ENCODE results near the gene KCNJ16. TPM values are rescaled to one million over a fixed set of nuclear protein-coding genes. Genes with fewer than 3 reads are reported as not detected.
"Not testable (repeated sequence)": the region's sequence is repeated elsewhere in the genome, so short reads cannot be mapped to it uniquely, and the experiment has no call there.

The KCNJ16 gene
- total and polyA plus RNA-seq, 4 donors, result 0.24 TPM; not detected in 3

DNA sequence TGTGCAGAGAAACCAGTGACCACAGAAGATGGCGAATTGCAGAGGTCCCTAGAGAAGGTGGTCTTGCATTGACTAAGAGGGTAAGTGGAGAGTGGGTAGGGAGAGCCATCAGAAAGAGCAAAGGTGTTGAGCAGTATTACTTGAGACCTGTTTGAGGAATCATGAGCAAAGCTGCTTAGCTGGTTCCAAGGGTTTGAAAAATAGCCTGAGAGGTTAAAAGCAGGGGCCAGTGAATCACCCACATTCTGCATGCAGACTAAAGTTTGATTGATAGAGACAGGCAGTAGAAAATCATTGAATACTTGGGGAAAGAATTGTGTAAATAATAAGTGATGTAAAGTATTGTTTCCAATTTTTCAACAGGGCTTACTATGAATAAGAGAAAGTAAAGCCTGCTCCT lies 34.0 kb upstream of the KCNJ16 start:
- intact Hi-C loops (cut with DNase I), result no loop called here

DNA sequence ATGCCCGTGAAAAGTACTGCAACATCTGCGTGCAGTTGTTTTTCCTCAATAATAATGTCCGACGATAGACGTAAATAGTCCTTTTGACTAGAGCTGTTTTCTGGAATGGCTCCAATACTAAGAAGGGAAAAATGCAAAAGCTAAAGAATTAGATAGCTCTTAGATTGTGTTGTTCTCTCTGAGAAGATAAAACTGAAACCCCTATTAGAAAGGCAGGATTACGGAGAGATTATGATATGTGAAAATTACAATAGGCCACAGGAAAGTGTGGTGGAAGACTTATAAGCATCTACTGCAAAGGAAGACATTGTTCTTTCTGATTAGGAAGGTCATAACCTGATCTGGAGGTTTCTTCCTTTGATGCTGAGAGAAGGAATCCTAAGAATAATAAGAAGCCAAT lies 33.5 kb upstream of the KCNJ16 start:
- DNase-seq (no peak), ATAC-seq (ENCODE audit: low FRiP score) (no peak)
- Histone ChIP-seq H3K9me3 (ENCODE audit: control insufficient read depth, low read length) (no peaks in the 10 kb centered on the region), H3K27ac (ENCODE audit: low read depth in 1 of 2, low read length in 2 of 2) (no peak overlapping the region), H3K27me3 (ENCODE audit: control insufficient read depth in 1 of 2, insufficient read depth in 2 of 2, low read length in 1 of 2) (no peaks in the 10 kb centered on the region), H3K36me3 (ENCODE audit: control insufficient read depth in 1 of 2, insufficient read depth in 2 of 2, low read length in 1 of 2) (no peaks in the 10 kb centered on the region), H3K4me1 (ENCODE audit: control insufficient read depth in 1 of 2, insufficient read depth in 2 of 2, low read length in 2 of 2) (no peaks in the 10 kb centered on the region), H3K4me3 (ENCODE audit: low read length in 2 of 2) (no peak overlapping the region)
- 17 to 23% methylated on average over 6 of the region's 6 CpGs for WGBS, 2 donors
- intact Hi-C loops (cut with DNase I), result no loop called here

More for the DNA sequence above, 34.0 kb upstream of the KCNJ16 start:
- 81 to 88% methylated on average over 1 of the region's 1 CpG for WGBS, 2 donors
- no peak overlapping the region for H3K27ac ChIP-seq (ENCODE audit: low read depth in 1 of 2, low read length in 2 of 2)
- no peaks in the 10 kb centered on the region for H3K36me3 ChIP-seq (ENCODE audit: control insufficient read depth in 1 of 2, insufficient read depth in 2 of 2, low read length in 1 of 2)
- H3K9me3 ChIP-seq (ENCODE audit: control insufficient read depth, low read length), result no peaks in the 10 kb centered on the region
- DNase-seq (no peak), ATAC-seq (ENCODE audit: low FRiP score) (no peak)
- H3K27me3 ChIP-seq (ENCODE audit: control insufficient read depth in 1 of 2, insufficient read depth in 2 of 2, low read length in 1 of 2), result no peaks in the 10 kb centered on the region
- no peak overlapping the region for H3K4me3 ChIP-seq (ENCODE audit: low read length in 2 of 2)
- H3K4me1 ChIP-seq (ENCODE audit: control insufficient read depth in 1 of 2, insufficient read depth in 2 of 2, low read length in 2 of 2), result no peaks in the 10 kb centered on the region

DNA sequence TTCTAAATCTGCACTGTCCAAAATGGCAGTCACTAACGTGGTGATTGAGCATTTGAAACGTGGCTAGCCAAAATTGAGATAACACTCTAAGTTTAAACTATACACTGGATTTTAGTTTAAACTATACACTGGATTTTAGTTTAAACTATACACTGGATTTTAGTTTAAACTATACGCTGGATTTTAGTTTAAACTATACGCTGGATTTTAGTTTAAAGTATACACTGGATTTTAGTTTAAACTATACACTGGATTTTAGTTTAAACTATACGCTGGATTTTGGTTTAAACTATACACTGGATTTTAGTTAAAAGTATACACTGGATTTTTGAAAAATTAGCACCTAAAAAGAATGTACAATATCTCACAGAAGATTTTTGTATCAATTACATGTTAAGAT lies 29.2 kb upstream of the KCNJ16 start:
- H3K4me1 ChIP-seq (ENCODE audit: control insufficient read depth in 1 of 2, insufficient read depth in 2 of 2, low read length in 2 of 2); H3K4me3 ChIP-seq (ENCODE audit: low read length in 2 of 2); H3K27ac ChIP-seq (ENCODE audit: low read depth in 1 of 2, low read length in 2 of 2); intact Hi-C loops (cut with DNase I); H3K36me3 ChIP-seq (ENCODE audit: control insufficient read depth in 1 of 2, insufficient read depth in 2 of 2, low read length in 1 of 2); DNase-seq; ATAC-seq (ENCODE audit: low FRiP score); H3K9me3 ChIP-seq (ENCODE audit: control insufficient read depth, low read length); H3K27me3 ChIP-seq (ENCODE audit: control insufficient read depth in 1 of 2, insufficient read depth in 2 of 2, low read length in 1 of 2): not testable (repeated sequence)
- 74 to 83% methylated on average over 5 of the region's 5 CpGs for WGBS, 2 donors

DNA sequence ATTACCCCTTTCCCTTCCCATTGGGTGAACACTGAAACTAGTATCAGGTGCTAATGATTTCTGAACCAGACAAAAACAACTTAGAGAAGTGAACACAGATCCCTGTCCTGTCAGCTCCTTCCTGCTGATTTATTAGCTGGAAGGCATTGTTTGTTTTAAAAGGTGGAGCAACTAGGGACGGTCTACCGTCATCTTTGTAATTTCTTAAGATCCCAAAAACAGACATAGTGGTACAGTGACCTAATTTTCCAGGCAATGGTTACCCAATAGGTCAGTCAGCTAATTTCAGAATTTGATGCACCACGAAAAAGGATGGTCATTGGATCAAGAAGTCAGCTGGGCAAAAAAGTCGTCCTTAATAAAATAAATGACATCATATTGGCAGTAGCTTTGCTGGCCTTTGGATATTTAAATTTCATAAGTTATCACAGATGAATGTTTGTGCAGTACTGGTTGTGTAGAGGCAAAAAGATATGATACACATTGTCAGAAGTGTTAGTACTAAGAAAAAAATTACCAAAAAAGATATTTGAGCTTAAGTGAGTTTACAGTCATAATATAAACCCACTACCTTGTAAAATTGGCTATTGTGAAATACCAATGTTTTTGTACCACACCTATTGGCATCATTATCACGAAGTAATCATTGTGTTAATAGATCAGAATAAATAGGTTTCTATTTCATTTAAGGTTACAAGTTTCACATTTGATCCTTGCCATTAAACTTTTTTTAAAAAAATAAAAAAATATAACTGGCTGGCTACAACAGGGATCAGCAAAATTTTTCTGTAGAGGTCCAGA lies 27.2 kb upstream of the KCNJ16 start:
- H3K27me3 ChIP-seq (ENCODE audit: control insufficient read depth in 1 of 2, insufficient read depth in 2 of 2, low read length in 1 of 2), result no peaks in the 10 kb centered on the region
- no peaks in the 10 kb centered on the region for H3K9me3 ChIP-seq (ENCODE audit: control insufficient read depth, low read length)
- ATAC-seq (ENCODE audit: low FRiP score) (no peak), DNase-seq (no peak)
- WGBS, 2 donors, result 36 to 44% methylated on average over 5 of the region's 5 CpGs
- intact Hi-C loops (cut with DNase I), result no loop called here
- H3K4me3 ChIP-seq (ENCODE audit: low read length in 2 of 2), result no peak overlapping the region
- H3K4me1 ChIP-seq (ENCODE audit: control insufficient read depth in 1 of 2, insufficient read depth in 2 of 2, low read length in 2 of 2), result no peaks in the 10 kb centered on the region
- no peaks in the 10 kb centered on the region for H3K36me3 ChIP-seq (ENCODE audit: control insufficient read depth in 1 of 2, insufficient read depth in 2 of 2, low read length in 1 of 2)
- no peak overlapping the region for H3K27ac ChIP-seq (ENCODE audit: low read depth in 1 of 2, low read length in 2 of 2)

DNA sequence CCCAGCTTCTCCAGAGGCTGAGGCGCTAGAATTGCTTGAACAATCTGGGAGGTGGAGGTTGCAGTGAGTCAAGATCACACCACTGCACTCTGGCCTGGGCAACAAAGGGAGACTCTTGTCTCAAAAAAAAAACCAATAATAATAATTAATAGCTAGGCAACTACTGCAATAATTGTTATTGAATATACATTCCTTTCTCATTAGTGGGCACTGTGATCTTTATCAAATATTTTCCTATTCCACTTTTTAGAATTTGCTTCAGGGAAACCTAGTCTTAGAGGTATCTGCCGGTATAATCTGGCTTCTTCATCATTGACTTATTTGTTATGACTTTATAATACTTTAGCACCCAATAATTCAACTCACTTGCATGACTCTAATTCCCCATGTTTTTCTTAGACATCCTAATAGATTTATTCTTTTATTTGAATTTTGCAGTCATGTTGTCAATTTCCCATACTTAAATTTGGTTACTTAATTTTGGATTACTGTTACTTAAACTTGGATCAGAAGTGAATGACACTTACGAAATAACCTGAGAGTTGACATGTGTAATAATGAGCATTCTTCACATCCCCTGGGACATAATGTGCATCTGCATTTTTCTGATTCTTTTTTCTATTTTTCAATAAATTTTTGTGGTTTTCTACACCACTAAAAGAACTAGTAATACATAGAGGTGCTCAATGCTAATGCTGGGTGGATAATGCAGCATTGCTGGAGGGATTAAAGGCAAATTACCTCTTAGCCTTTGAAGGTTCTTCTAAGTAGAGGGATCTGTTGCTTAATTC lies 25.0 kb upstream of the KCNJ16 start:
- 89 to 92% methylated on average over 3 of the region's 3 CpGs for WGBS, 2 donors
- intact Hi-C loops (cut with DNase I), result no loop called here

DNA sequence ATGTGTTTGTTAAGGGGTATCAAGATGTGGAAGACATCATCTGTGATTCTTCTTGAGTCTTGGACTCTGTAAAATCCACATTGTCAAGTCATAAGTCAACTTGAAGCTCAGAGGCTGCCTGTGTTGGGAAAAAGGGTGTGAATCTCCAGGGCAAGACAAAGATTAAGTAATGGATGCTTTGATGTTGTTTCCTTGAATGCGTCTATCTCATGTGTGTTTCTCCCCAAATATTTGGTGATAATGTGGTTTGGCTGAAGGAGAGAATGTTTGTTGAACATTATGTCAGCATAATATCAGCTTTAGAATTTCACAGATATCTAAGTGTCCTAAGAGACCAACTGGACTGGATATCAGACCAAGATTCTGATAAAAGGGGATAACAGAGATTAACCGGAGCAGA lies 24.1 kb upstream of the KCNJ16 start:
- no peak overlapping the region for H3K4me3 ChIP-seq (ENCODE audit: low read length in 2 of 2)
- no peaks in the 10 kb centered on the region for H3K4me1 ChIP-seq (ENCODE audit: control insufficient read depth in 1 of 2, insufficient read depth in 2 of 2, low read length in 2 of 2)
- WGBS, 2 donors, result 42 to 47% methylated on average over 2 of the region's 2 CpGs
- intact Hi-C loops (cut with DNase I), result no loop called here
- ATAC-seq (ENCODE audit: low FRiP score), result no peak
- no peak overlapping the region for H3K27ac ChIP-seq (ENCODE audit: low read depth in 1 of 2, low read length in 2 of 2)
- DNase-seq, result no peak
- no peaks in the 10 kb centered on the region for H3K36me3 ChIP-seq (ENCODE audit: control insufficient read depth in 1 of 2, insufficient read depth in 2 of 2, low read length in 1 of 2)
- no peaks in the 10 kb centered on the region for H3K27me3 ChIP-seq (ENCODE audit: control insufficient read depth in 1 of 2, insufficient read depth in 2 of 2, low read length in 1 of 2)
- no peaks in the 10 kb centered on the region for H3K9me3 ChIP-seq (ENCODE audit: control insufficient read depth, low read length)

More for the DNA sequence above, 25.0 kb upstream of the KCNJ16 start:
- H3K27ac ChIP-seq (ENCODE audit: low read depth in 1 of 2, low read length in 2 of 2), result no peak overlapping the region
- H3K4me1 ChIP-seq (ENCODE audit: control insufficient read depth in 1 of 2, insufficient read depth in 2 of 2, low read length in 2 of 2), result no peaks in the 10 kb centered on the region
- no peak overlapping the region for H3K4me3 ChIP-seq (ENCODE audit: low read length in 2 of 2)
- H3K36me3 ChIP-seq (ENCODE audit: control insufficient read depth in 1 of 2, insufficient read depth in 2 of 2, low read length in 1 of 2), result no peaks in the 10 kb centered on the region
- DNase-seq (no peak), ATAC-seq (ENCODE audit: low FRiP score) (no peak)
- no peaks in the 10 kb centered on the region for H3K27me3 ChIP-seq (ENCODE audit: control insufficient read depth in 1 of 2, insufficient read depth in 2 of 2, low read length in 1 of 2)
- no peaks in the 10 kb centered on the region for H3K9me3 ChIP-seq (ENCODE audit: control insufficient read depth, low read length)

DNA sequence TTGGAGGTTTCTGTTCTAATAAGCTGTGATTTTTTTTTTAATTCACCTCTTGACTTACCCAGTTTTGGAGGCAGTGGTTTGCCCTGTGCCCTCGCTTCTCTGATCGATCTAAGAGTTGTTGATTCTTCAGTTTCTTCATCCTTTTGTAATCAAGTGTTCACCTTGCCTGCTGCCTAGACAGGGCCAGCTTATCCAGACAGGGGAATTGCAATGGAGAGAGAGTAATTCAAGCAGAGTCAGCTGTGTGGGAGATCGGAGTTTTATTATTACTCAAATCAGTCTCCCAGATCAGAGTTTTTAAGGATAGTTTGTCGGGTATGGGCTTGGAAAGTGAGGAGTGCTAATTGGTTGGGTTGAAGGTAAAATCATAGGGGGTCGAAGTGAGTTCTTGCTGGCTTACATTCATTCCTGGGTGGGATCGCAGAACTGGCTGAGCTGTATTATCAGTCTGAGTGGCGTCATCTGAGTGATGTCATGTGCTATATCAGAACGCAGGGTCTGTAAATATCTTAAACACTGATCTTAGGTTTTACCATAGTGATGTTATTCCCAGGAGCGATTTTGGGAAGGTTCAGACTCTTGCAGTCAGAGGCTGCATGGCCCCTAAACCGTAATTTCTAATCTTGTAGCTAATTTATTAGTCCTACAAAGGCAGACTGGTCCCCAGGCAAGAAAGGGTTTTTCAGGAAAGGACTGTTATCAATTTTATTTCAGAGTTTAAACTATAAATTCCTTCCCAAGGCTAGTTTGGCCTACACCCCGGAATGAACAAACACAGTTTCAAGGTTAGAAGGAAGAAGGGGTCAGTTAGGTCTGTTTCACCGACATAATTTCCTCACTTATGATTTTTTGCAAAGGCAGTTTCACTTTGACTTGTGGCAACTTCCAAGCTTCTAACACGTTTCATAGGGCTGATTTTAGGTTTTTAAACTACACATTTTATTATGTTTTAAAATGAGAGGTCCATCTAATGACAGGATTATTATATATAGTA lies 21.5 kb upstream of the KCNJ16 start:
- Histone ChIP-seq H3K27me3 (ENCODE audit: control insufficient read depth in 1 of 2, insufficient read depth in 2 of 2, low read length in 1 of 2) (no peaks in the 10 kb centered on the region), H3K36me3 (ENCODE audit: control insufficient read depth in 1 of 2, insufficient read depth in 2 of 2, low read length in 1 of 2) (no peaks in the 10 kb centered on the region), H3K4me1 (ENCODE audit: control insufficient read depth in 1 of 2, insufficient read depth in 2 of 2, low read length in 2 of 2) (no peaks in the 10 kb centered on the region), H3K9me3 (ENCODE audit: control insufficient read depth, low read length) (no peaks in the 10 kb centered on the region), H3K27ac (ENCODE audit: low read depth in 1 of 2, low read length in 2 of 2) (no peak overlapping the region), H3K4me3 (ENCODE audit: low read length in 2 of 2) (no peak overlapping the region)
- ATAC-seq (ENCODE audit: low FRiP score), result no peak
- WGBS, 2 donors, result 36 to 37% methylated on average over 13 of the region's 13 CpGs
- no peak for DNase-seq
- intact Hi-C loops (cut with DNase I), result no loop called here

DNA sequence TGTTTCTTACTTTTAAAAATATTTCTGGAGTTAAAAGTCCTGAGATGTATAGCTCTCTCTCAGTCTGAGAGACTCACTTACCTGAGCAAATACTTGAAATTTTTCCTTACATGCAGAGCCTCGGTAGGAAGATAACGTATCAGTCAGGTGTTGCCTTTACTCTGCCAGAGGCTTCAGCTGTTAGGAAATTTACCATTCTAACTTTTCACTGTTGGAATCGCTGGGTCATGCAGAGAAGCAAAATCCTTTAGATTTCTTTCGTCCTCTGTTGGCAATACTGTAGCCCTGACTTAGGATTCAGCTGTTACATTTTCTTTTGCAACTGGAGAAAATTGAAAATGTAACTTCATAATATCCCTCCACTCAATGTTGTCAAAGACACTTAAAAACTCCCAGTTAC lies 20.0 kb upstream of the KCNJ16 start:
- intact Hi-C loops (cut with DNase I), result no loop called here
- Histone ChIP-seq H3K9me3 (ENCODE audit: control insufficient read depth, low read length) (no peaks in the 10 kb centered on the region), H3K27ac (ENCODE audit: low read depth in 1 of 2, low read length in 2 of 2) (no peak overlapping the region), H3K4me1 (ENCODE audit: control insufficient read depth in 1 of 2, insufficient read depth in 2 of 2, low read length in 2 of 2) (peaks cover 0 to 2% of the 10 kb centered on the region in 2 donors), H3K36me3 (ENCODE audit: control insufficient read depth in 1 of 2, insufficient read depth in 2 of 2, low read length in 1 of 2) (no peaks in the 10 kb centered on the region), H3K27me3 (ENCODE audit: control insufficient read depth in 1 of 2, insufficient read depth in 2 of 2, low read length in 1 of 2) (no peaks in the 10 kb centered on the region), H3K4me3 (ENCODE audit: low read length in 2 of 2) (no peak overlapping the region)
- ATAC-seq (ENCODE audit: low FRiP score), result no peak
- 69 to 71% methylated on average over 4 of the region's 4 CpGs for WGBS, 2 donors
- no peak for DNase-seq

All from aorta (tissue), 5 donors.